K562 (cell line): ENCODE measurements around the gene ETV4. TPM values are rescaled to one million over a fixed set of nuclear protein-coding genes. Genes with fewer than 3 reads are reported as not detected.

ENCODE experiments used
- DIDO1 ChIP-seq: fragments of 450-650 bp; IDR thresholded peaks from 2 replicates; pipeline ENCODE4 v1.6.1; 2016; ENCODE audit warnings: low read depth, missing biosample characterization, missing genetic modification characterization
- ELF2 ChIP-seq: fragments of 250-450 bp; sonication (Bioruptor Pico); IDR thresholded peaks from 2 replicates; pipeline ENCODE4 v1.5.0; 2021; ENCODE audit warnings: mild to moderate bottlenecking
- GTF2E2 ChIP-seq: fragments of 200-800 bp; sonication (Bioruptor generic); IDR thresholded peaks from 2 replicates; pipeline ENCODE4 v1.6.1; 2016; ENCODE audit warnings: missing genetic modification characterization, missing compliant biosample characterization
- HDAC6 ChIP-seq: IDR thresholded peaks from 2 replicates; pipeline ENCODE4 v1.6.1; 2012; ENCODE audit warnings: low read depth, mild to moderate bottlenecking, control low read depth, inconsistent platforms, low read length, moderate library complexity
- HDGF ChIP-seq: fragments of 450-650 bp; IDR thresholded peaks from 2 replicates; pipeline ENCODE4 v1.6.1; 2016
- HNRNPUL1 ChIP-seq: fragments of 200-400 bp; formaldehyde crosslinking; IDR thresholded peaks from 2 replicates; pipeline ENCODE4 v1.6.1; 2017; ENCODE audit warnings: low read length
- JUN ChIP-seq, 2 experiments: sonication (generic) in 1 of 2; formaldehyde crosslinking in 1 of 2; IDR thresholded peaks; 2 replicates each; pipeline versions ENCODE4 v1.6.1 to v1.8.0; 2012 to 2022; ENCODE audit warnings: borderline replicate concordance in 2 of 2, mild to moderate bottlenecking in 2 of 2, improper control_type of control experiment in 1 of 2, low read depth in 1 of 2, low read length in 1 of 2, missing genetic modification reagents in 1 of 2
- MITF ChIP-seq: IDR thresholded peaks from 2 replicates; pipeline ENCODE4 v1.6.1; 2014; ENCODE audit warnings: antibody characterized with exemption
- NR2C1 ChIP-seq, 2 experiments: fragments of 450-650 bp; IDR thresholded peaks; 2 replicates each; pipeline ENCODE4 v1.6.1; 2017; ENCODE audit warnings: mild to moderate bottlenecking in 2 of 2, antibody characterized with exemption in 1 of 2, inconsistent platforms in 1 of 2, missing compliant biosample characterization in 1 of 2, missing genetic modification characterization in 1 of 2
- PRPF4 ChIP-seq: fragments of 200-400 bp; formaldehyde crosslinking; IDR thresholded peaks from one replicate; pipeline ENCODE4 v1.6.1; 2017; ENCODE audit warnings: low read length, low read depth, mild to moderate bottlenecking; ENCODE audit not compliant: insufficient read depth, poor library complexity, severe bottlenecking
- RB1 ChIP-seq: fragments of 450-650 bp; IDR thresholded peaks from 2 replicates; pipeline ENCODE4 v1.6.1; 2017; ENCODE audit warnings: low read depth, mild to moderate bottlenecking
- SAFB ChIP-seq: fragments of 200-400 bp; formaldehyde crosslinking; IDR thresholded peaks from 2 replicates; pipeline ENCODE4 v1.6.1; 2017; ENCODE audit warnings: low read depth, low read length, borderline replicate concordance
- SNRNP70 ChIP-seq: fragments of 200-400 bp; formaldehyde crosslinking; optimal IDR thresholded peaks from 2 replicates; pipeline ENCODE3; 2017; ENCODE audit warnings: low read depth, low read length
- ZNF274 ChIP-seq: IDR thresholded peaks from 2 replicates; pipeline ENCODE4 v1.6.1; 2011; ENCODE audit warnings: low read depth, mild to moderate bottlenecking, low read length, moderate library complexity, borderline replicate concordance
- ZNF444 ChIP-seq: fragments of 250-450 bp; sonication (Bioruptor Pico); IDR thresholded peaks from 2 replicates; pipeline ENCODE4 v1.4.0; 2020; ENCODE audit warnings: mild to moderate bottlenecking, moderate library complexity
- ZNF518B ChIP-seq: fragments of 250-450 bp; sonication (Bioruptor Pico); IDR thresholded peaks from 2 replicates; pipeline ENCODE4 v1.5.0; 2021; ENCODE audit warnings: mild to moderate bottlenecking, moderate library complexity
- ZNF586 ChIP-seq: fragments of 450-650 bp; formaldehyde crosslinking; conservative IDR thresholded peaks from 2 replicates; pipeline ENCODE4 v1.4.0; 2020; ENCODE audit warnings: mild to moderate bottlenecking, moderate library complexity
- ZNF707 ChIP-seq: fragments of 250-450 bp; sonication (Bioruptor Pico); conservative IDR thresholded peaks from 2 replicates; pipeline ENCODE4 v1.8.0; 2022; ENCODE audit warnings: inconsistent platforms, mild to moderate bottlenecking, moderate library complexity
- polyA plus RNA-seq, 8 experiments: library from polyadenylated mRNA; depleted of rRNA in 4 of 8; stranded (reverse) in 5 of 8; unstranded in 3 of 8; fragments of >200 nt; fragmentation: Nextera tagmentation in 2 of 8; fragmentation: Illumina TruSeq in 1 of 8; extraction: Ambion mirVana in 2 of 8; extraction: Trizol in 1 of 8; gene quantifications; 2 replicates each; pipeline versions ENCODE4 v1.2.1 to v1.2.3, GENCODE V29; 2011 to 2014; ENCODE audit warnings: inconsistent platforms in 1 of 8, missing spikeins in 1 of 8
- total RNA-seq, 7 experiments: library from RNA; depleted of rRNA in 6 of 7; stranded (reverse); fragments of >200 nt in 6 of 7; fragmentation: Illumina TruSeq in 2 of 7; extraction: Trizol in 2 of 7; gene quantifications; 2 replicates each; pipeline versions ENCODE4 v1.2.1 to v1.2.3, GENCODE V29; 2011 to 2021; ENCODE audit warnings: low replicate concordance in 1 of 7
- TF ChIP-seq, protein P1 (sequence below): sonication (generic); formaldehyde crosslinking; IDR thresholded peaks from 2 replicates; pipeline ENCODE4 v1.8.0; 2023; ENCODE audit warnings: mild to moderate bottlenecking, missing genetic modification reagents
- TF ChIP-seq, protein P2 (sequence below): sonication (generic); formaldehyde crosslinking; IDR thresholded peaks from 2 replicates; pipeline ENCODE4 v1.5.0; 2020; ENCODE audit warnings: missing genetic modification reagents

The ETV4 gene
- total and polyA plus RNA-seq, 9 of the 15 experiments (the other 6 are each of a cell fraction or from before 2014, with no cell fraction given): 5.5 to 66.3 (median 28.2) TPM

- no peak; the same call in 1 of the 2 replicates for TF ChIP-seq RB1
- TF ChIP-seq, protein P1, sequence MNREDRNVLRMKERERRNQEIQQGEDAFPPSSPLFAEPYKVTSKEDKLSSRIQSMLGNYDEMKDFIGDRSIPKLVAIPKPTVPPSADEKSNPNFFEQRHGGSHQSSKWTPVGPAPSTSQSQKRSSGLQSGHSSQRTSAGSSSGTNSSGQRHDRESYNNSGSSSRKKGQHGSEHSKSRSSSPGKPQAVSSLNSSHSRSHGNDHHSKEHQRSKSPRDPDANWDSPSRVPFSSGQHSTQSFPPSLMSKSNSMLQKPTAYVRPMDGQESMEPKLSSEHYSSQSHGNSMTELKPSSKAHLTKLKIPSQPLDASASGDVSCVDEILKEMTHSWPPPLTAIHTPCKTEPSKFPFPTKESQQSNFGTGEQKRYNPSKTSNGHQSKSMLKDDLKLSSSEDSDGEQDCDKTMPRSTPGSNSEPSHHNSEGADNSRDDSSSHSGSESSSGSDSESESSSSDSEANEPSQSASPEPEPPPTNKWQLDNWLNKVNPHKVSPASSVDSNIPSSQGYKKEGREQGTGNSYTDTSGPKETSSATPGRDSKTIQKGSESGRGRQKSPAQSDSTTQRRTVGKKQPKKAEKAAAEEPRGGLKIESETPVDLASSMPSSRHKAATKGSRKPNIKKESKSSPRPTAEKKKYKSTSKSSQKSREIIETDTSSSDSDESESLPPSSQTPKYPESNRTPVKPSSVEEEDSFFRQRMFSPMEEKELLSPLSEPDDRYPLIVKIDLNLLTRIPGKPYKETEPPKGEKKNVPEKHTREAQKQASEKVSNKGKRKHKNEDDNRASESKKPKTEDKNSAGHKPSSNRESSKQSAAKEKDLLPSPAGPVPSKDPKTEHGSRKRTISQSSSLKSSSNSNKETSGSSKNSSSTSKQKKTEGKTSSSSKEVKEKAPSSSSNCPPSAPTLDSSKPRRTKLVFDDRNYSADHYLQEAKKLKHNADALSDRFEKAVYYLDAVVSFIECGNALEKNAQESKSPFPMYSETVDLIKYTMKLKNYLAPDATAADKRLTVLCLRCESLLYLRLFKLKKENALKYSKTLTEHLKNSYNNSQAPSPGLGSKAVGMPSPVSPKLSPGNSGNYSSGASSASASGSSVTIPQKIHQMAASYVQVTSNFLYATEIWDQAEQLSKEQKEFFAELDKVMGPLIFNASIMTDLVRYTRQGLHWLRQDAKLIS: no peak
- TF ChIP-seq HNRNPUL1: no peak
- TF ChIP-seq DIDO1: no peak
- TF ChIP-seq GTF2E2 (tag): no peak
- TF ChIP-seq ZNF518B: no peak
- TF ChIP-seq PRPF4: no peak
- peak; percentile 82 for TF ChIP-seq NR2C1 (IDR thresholded peaks at IDR 0.05)
- TF ChIP-seq NR2C1 (tag; IDR thresholded peaks at IDR 0.05): peak; percentile 79
- TF ChIP-seq HDAC6: no peak
- no peak for TF ChIP-seq ELF2 (CRISPR knock-in tag)
- no peak for TF ChIP-seq ZNF707 (CRISPR knock-in tag)
- no peak for TF ChIP-seq ZNF274
- no peak for TF ChIP-seq SAFB
- TF ChIP-seq JUN (IDR thresholded peaks at IDR 0.05; ENCODE audit: borderline replicate concordance, low read depth, low read length): no peak
- TF ChIP-seq JUN (CRISPR knock-in tag; IDR thresholded peaks at IDR 0.05; ENCODE audit: borderline replicate concordance): no peak
- TF ChIP-seq, protein P2, sequence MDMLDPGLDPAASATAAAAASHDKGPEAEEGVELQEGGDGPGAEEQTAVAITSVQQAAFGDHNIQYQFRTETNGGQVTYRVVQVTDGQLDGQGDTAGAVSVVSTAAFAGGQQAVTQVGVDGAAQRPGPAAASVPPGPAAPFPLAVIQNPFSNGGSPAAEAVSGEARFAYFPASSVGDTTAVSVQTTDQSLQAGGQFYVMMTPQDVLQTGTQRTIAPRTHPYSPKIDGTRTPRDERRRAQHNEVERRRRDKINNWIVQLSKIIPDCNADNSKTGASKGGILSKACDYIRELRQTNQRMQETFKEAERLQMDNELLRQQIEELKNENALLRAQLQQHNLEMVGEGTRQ: no peak
- TF ChIP-seq ZNF586 (CRISPR knock-in tag): no peak
- TF ChIP-seq HDGF: no peak
- no peak for TF ChIP-seq MITF
- no peak for TF ChIP-seq ZNF444
- TF ChIP-seq SNRNP70: no peak
These were observed 10.2 kb upstream of the ETV4 start (continued) for GRCh38 chr17:43556292-43556691.
